Hematopoietic multipotent progenitor cell treated with erythropoietin and hydrocortisone succinate and interleukin-3 and kit ligand, for 17 days (in vitro differentiated cells): ENCODE data around the gene SET.
A peak's percentile ranks its signal among the peaks of the same experiment; 100 is the strongest.

Source experiments
- DNase-seq: peaks from one replicate; pipeline ENCODE4 v3.0.0-alpha.2; 2015; ENCODE audit warnings: low spot score

Gene SET

GRCh38 chr9:128731093-128731492, 42.1 kb downstream of the SET start:
- no peak for DNase-seq

GRCh38 chr9:128731691-128732090, 42.7 kb downstream of the SET start:
- no peak for DNase-seq

GRCh38 chr9:128732576-128732975, 43.6 kb downstream of the SET start:
- DNase-seq: no peak

- peak; percentile 71 for DNase-seq
Measured at GRCh38 chr9:128733256-128733655, 44.2 kb downstream of the SET start.

- no peak for DNase-seq
Measured at GRCh38 chr9:128735373-128735772, 46.4 kb downstream of the SET start.

- no peak for DNase-seq
Measured at GRCh38 chr9:128742401-128742800, 53.4 kb downstream of the SET start.

GRCh38 chr9:128743421-128743820, 54.4 kb downstream of the SET start:
- DNase-seq: no peak
